GM21576 (cell line): Measurements from ENCODE around the gene RHBDL3.

Experiments used
- ATAC-seq: cut with Tn5 transposase; IDR thresholded peaks from one replicate; pipeline ENCODE4 v1.9.1; 2021; ENCODE audit warnings: mild to moderate bottlenecking, moderate library complexity; ENCODE audit not compliant: unreplicated experiment

Gene RHBDL3

GRCh38 chr17:32266389-32267301, 1.0 kb downstream of the RHBDL3 start:
- no peak for ATAC-seq

GRCh38 chr17:32267690-32268205, 2.1 kb downstream of the RHBDL3 start:
- ATAC-seq = no peak

GRCh38 chr17:32268734-32269288, 3.2 kb downstream of the RHBDL3 start:
- no peak for ATAC-seq

- ATAC-seq = no peak
Measured at GRCh38 chr17:32269377-32269776, 3.7 kb downstream of the RHBDL3 start.

- no peak for ATAC-seq
Measured at GRCh38 chr17:32271844-32272243, 6.2 kb downstream of the RHBDL3 start.

GRCh38 chr17:32274101-32274500, 8.5 kb downstream of the RHBDL3 start:
- ATAC-seq = no peak

GRCh38 chr17:32274643-32275042, 9.0 kb downstream of the RHBDL3 start:
- no peak for ATAC-seq

- no peak for ATAC-seq
Measured at GRCh38 chr17:32275060-32276042, 9.7 kb downstream of the RHBDL3 start.

- no peak for ATAC-seq
Measured at GRCh38 chr17:32276171-32276601, 10.6 kb downstream of the RHBDL3 start.

- ATAC-seq = no peak
Measured at GRCh38 chr17:32277284-32277683, 11.7 kb downstream of the RHBDL3 start.

- ATAC-seq = no peak
Measured at GRCh38 chr17:32278815-32279214, 13.2 kb downstream of the RHBDL3 start.

GRCh38 chr17:32279891-32280716, 14.5 kb downstream of the RHBDL3 start:
- no peak for ATAC-seq

- no peak for ATAC-seq
Measured at GRCh38 chr17:32281011-32281451, 15.4 kb downstream of the RHBDL3 start.

GRCh38 chr17:32283745-32284201, 18.1 kb downstream of the RHBDL3 start:
- no peak for ATAC-seq

GRCh38 chr17:32285306-32285705, 19.7 kb downstream of the RHBDL3 start:
- ATAC-seq = no peak

- no peak for ATAC-seq
Measured at GRCh38 chr17:32285746-32286517, 20.3 kb downstream of the RHBDL3 start.

- ATAC-seq = no peak
Measured at GRCh38 chr17:32286518-32286900, 20.9 kb downstream of the RHBDL3 start.

GRCh38 chr17:32287804-32288511, 22.3 kb downstream of the RHBDL3 start:
- ATAC-seq = no peak

- no peak for ATAC-seq
Measured at GRCh38 chr17:32288615-32289014, 23.0 kb downstream of the RHBDL3 start.
